Measurements from ENCODE around the gene TAMALIN.

TAMALIN gene

GRCh38 chr12:52013626-52014310 lies 7.0 kb downstream of the TAMALIN start:
- CTCF ChIA-PET: interaction anchor here (0.7 to 1.4 kb wide), 2 partner anchors 10 to 12 kb away, joined by 3 to 9 read pairs; no protein-coding TSS in a partner anchor
- POLR2A ChIA-PET (ENCODE audit: low non-redundant PET): interaction anchor here (0.7 kb wide), 1 partner anchor 258 kb away, joined by 3 read pairs; no protein-coding TSS in a partner anchor
- no peak overlapping the region for H3K27ac ChIP-seq
- TF ChIP-seq, protein P1, sequence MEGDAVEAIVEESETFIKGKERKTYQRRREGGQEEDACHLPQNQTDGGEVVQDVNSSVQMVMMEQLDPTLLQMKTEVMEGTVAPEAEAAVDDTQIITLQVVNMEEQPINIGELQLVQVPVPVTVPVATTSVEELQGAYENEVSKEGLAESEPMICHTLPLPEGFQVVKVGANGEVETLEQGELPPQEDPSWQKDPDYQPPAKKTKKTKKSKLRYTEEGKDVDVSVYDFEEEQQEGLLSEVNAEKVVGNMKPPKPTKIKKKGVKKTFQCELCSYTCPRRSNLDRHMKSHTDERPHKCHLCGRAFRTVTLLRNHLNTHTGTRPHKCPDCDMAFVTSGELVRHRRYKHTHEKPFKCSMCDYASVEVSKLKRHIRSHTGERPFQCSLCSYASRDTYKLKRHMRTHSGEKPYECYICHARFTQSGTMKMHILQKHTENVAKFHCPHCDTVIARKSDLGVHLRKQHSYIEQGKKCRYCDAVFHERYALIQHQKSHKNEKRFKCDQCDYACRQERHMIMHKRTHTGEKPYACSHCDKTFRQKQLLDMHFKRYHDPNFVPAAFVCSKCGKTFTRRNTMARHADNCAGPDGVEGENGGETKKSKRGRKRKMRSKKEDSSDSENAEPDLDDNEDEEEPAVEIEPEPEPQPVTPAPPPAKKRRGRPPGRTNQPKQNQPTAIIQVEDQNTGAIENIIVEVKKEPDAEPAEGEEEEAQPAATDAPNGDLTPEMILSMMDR (conservative IDR thresholded peaks at IDR 0.05; ENCODE audit: low read depth): no peak
- DNase-seq (ENCODE audit: low spot score): no peak

DNA sequence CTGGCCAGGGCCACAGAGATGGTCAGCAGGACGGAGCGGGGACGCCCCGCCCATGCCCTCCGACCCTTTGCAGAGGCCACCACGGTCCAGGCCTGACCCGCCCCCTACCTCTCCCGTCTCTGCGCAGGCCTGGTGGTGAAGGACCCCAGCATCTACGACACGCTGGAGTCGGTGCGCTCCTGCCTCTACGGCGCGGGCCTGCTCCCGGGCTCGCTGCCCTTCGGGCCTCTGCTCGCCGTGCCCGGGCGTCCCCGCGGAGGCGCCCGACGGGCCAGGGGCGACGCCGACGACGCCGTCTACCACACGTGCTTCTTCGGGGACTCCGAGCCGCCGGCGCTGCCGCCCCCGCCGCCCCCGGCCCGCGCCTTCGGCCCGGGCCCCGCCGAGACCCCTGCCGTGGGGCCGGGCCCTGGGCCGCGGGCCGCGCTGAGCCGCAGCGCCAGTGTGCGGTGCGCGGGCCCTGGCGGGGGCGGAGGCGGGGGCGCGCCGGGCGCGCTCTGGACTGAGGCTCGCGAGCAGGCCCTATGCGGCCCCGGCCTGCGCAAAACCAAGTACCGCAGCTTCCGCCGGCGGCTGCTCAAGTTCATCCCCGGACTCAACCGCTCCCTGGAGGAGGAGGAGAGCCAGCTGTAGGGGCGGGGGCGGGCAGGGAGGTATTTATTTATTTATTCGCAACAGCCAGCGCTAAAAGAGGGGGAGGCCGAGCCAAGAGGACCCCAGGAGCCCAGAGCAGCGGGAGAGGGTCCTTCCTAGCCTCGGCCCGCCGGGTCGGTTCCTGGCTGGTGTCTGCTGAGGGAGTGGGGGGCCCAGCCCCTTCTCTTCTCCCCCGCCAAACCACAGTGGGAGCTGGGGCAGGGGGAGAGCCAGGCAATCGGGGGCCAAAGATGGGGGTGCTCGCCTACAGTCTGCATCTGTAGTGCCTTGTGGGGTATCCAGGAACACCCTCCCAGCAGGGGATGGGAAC lies 8.1 kb downstream of the TAMALIN start:
- CTCF ChIA-PET: interaction anchor here (0.6 to 1.8 kb wide), 4 partner anchors 10 to 45 kb away, joined by 3 to 7 read pairs (median 5); no protein-coding TSS in a partner anchor
- DNase-seq (ENCODE audit: low spot score): no peak
- POLR2A ChIA-PET (ENCODE audit: low non-redundant PET): no interaction called here
- H3K27ac ChIP-seq: no peak overlapping the region
- TF ChIP-seq, protein P1 (conservative IDR thresholded peaks at IDR 0.05; ENCODE audit: low read depth): no peak

GRCh38 chr12:52015532-52016041 lies 8.8 kb downstream of the TAMALIN start:
- POLR2A ChIA-PET (ENCODE audit: low non-redundant PET): no interaction called here
- no peak for DNase-seq (ENCODE audit: low spot score)
- TF ChIP-seq, protein P1 (conservative IDR thresholded peaks at IDR 0.05; ENCODE audit: low read depth): no peak
- CTCF ChIA-PET: interaction anchor here (0.6 to 1.8 kb wide), 3 partner anchors 10 to 46 kb away, joined by 4 to 7 read pairs (median 6); no protein-coding TSS in a partner anchor
- H3K27ac ChIP-seq: no peak overlapping the region

DNA sequence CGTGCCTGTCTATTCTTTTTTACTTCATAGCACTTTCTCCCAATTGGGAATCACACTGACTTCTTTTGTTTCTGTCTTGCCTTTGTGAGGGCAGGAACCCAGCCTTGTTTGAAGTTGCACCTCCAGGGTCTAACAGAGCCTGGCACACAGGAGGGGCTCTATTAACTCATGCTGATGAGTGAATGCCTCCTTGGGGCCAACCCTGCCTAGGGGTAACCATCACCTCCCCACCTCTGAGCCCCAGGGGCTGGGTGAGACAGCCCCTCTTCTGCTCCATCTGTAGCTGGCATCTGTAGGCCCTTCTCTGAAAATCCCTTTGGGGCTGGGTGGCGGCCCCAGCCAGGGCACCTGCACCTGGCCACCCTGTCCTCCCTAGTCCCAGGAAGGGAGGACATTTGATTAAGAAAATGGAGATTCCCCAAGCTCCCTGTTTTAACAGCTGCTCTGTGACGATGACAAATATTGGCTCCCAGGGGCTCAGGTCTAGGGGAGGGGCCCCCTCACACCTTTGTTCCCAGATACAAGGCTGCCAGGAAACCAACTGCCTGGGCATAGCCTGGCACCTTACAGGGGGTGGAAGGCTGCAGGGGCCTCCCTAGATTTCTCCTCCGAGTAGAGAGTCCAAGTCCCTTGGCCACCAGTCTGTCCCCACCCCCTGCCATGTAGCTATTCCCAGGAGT lies 11.8 kb downstream of the TAMALIN start:
- ChIA-PET CTCF (interaction anchor here (0.5 to 1.0 kb wide), 3 partner anchors 25 to 852 kb away, joined by 3 to 5 read pairs (median 3); no protein-coding TSS in a partner anchor), POLR2A (ENCODE audit: low non-redundant PET) (no interaction called here)
- H3K27ac ChIP-seq: no peak overlapping the region
- TF ChIP-seq, protein P1 (conservative IDR thresholded peaks at IDR 0.05; ENCODE audit: low read depth): no peak
- no peak for DNase-seq (ENCODE audit: low spot score)

DNA sequence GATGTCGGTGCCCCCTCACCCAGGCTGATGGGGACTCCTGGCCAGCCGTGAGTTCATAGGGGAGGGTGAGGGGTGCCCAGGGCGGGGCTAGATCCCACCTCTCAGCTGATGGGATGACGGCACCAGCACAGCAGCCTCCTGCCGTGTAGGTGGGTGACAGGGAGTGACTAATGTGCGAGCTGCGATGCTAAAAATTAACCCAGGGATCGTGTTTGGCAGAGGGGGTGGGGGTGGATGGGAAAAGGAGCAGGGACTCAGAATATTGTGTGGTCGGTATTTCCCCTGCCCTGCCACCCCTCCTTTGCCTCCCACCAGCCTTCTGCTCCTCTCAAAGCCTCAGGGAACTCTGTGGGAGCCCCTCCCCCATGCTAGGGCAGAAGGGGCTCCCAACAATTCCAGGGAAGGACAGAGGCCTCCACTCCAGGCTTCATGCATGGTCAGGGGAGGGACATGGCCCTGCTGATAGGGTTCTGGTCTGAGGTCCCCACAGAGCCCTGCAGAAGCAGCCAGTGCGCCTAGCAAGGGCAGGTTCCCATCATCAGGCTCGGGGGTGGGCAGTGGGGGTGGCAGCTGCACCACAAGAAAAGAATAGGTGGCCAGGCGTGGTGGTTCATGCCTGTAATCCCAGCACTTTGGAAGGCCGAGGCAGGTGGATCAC lies 12.5 kb downstream of the TAMALIN start:
- ChIA-PET CTCF (interaction anchor here (0.5 to 1.0 kb wide), 5 partner anchors 26 to 898 kb away, joined by 3 to 5 read pairs (median 3); no protein-coding TSS in a partner anchor), POLR2A (ENCODE audit: low non-redundant PET) (no interaction called here)
- H3K27ac ChIP-seq: no peak overlapping the region
- no peak for DNase-seq (ENCODE audit: low spot score)
- TF ChIP-seq, protein P1 (conservative IDR thresholded peaks at IDR 0.05; ENCODE audit: low read depth): no peak

All from RWPE1 (cell line).